Lower leg skin (tissue), 3 donors: ENCODE measurements around the gene SLC2A3.

Experiments
- POLR2A ChIP-seq, 2 donors: fragments of 450-650 bp; IDR thresholded peaks; one replicate each; pipeline ENCODE4 v1.6.1; 2016 to 2017; ENCODE audit warnings: antibody characterized with exemption in 2 of 2, mild to moderate bottlenecking in 1 of 2, moderate library complexity in 1 of 2
- TF ChIP-seq, protein P1 (sequence below), 3 donors: fragments of 450-650 bp; IDR thresholded peaks; one replicate each; pipeline ENCODE4 v1.5.1; 2016; ENCODE audit warnings: antibody characterized with exemption in 3 of 3, mild to moderate bottlenecking in 3 of 3, moderate library complexity in 2 of 3

DNA sequence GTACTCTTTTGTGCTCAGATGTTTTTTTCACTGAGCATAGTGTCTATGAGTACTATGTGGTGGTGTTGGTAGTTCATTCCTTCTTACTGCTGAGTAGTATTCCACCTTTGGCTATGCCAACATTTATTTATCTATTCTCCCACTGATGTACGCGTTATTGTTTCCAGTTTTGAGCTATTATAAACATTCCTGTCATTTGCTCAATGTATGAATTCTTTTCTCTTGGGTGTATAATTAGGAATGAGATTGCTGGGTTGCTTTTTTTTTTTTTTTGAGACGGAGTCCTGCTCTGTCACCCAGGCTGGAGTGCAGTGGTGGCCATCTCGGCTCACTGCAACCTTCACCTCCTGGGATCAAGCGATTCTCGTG lies 37.5 kb upstream of the SLC2A3 start:
- no peak for TF ChIP-seq POLR2A (IDR thresholded peaks at IDR 0.05)
- TF ChIP-seq, protein P1, sequence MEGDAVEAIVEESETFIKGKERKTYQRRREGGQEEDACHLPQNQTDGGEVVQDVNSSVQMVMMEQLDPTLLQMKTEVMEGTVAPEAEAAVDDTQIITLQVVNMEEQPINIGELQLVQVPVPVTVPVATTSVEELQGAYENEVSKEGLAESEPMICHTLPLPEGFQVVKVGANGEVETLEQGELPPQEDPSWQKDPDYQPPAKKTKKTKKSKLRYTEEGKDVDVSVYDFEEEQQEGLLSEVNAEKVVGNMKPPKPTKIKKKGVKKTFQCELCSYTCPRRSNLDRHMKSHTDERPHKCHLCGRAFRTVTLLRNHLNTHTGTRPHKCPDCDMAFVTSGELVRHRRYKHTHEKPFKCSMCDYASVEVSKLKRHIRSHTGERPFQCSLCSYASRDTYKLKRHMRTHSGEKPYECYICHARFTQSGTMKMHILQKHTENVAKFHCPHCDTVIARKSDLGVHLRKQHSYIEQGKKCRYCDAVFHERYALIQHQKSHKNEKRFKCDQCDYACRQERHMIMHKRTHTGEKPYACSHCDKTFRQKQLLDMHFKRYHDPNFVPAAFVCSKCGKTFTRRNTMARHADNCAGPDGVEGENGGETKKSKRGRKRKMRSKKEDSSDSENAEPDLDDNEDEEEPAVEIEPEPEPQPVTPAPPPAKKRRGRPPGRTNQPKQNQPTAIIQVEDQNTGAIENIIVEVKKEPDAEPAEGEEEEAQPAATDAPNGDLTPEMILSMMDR (IDR thresholded peaks at IDR 0.05): no peak
